ENCODE measurements around the gene GGPS1.

GGPS1 gene

GRCh38 chr1:235291599-235292091 lies 36.7 kb upstream of the GGPS1 start:
- H3K27ac ChIP-seq (ENCODE audit: low read depth, low read length) = no peak overlapping the region
- no peaks in the 10 kb centered on the region for H3K36me3 ChIP-seq (ENCODE audit: control insufficient read depth, insufficient read depth, low read length)
- peaks cover 27% of the 10 kb centered on the region for H3K4me1 ChIP-seq (ENCODE audit: control insufficient read depth, insufficient read depth, low read length)
- no peak overlapping the region for H3K9ac ChIP-seq (ENCODE audit: low read length)
- H3K9me3 ChIP-seq (ENCODE audit: control insufficient read depth, insufficient read depth, low read depth, low read length) = no peaks in the 10 kb centered on the region
- no peaks in the 10 kb centered on the region for H3K27me3 ChIP-seq (ENCODE audit: control insufficient read depth, insufficient read depth, low read length)
- no peak overlapping the region for H3K4me3 ChIP-seq (ENCODE audit: low read depth, low read length)

GRCh38 chr1:235292790-235293189 lies 35.6 kb upstream of the GGPS1 start:
- no peak overlapping the region for H3K4me3 ChIP-seq (ENCODE audit: low read depth, low read length)
- peaks cover 4% of the 10 kb centered on the region; the same call in 1 of the 2 replicates for H3K9me3 ChIP-seq (ENCODE audit: control insufficient read depth, insufficient read depth, low read depth, low read length)
- H3K27me3 ChIP-seq (ENCODE audit: control insufficient read depth, insufficient read depth, low read length) = no peaks in the 10 kb centered on the region
- peaks cover 16% of the 10 kb centered on the region for H3K4me1 ChIP-seq (ENCODE audit: control insufficient read depth, insufficient read depth, low read length)
- no peaks in the 10 kb centered on the region for H3K36me3 ChIP-seq (ENCODE audit: control insufficient read depth, insufficient read depth, low read length)
- no peak overlapping the region for H3K27ac ChIP-seq (ENCODE audit: low read depth, low read length)
- H3K9ac ChIP-seq (ENCODE audit: low read length) = no peak overlapping the region

GRCh38 chr1:235293322-235293942 lies 34.9 kb upstream of the GGPS1 start:
- H3K27me3 ChIP-seq (ENCODE audit: control insufficient read depth, insufficient read depth, low read length) = no peaks in the 10 kb centered on the region
- H3K27ac ChIP-seq (ENCODE audit: low read depth, low read length) = no peak overlapping the region
- H3K9me3 ChIP-seq (ENCODE audit: control insufficient read depth, insufficient read depth, low read depth, low read length) = peaks cover 7% of the 10 kb centered on the region; the same call in 1 of the 2 replicates
- peaks cover 14% of the 10 kb centered on the region for H3K4me1 ChIP-seq (ENCODE audit: control insufficient read depth, insufficient read depth, low read length)
- no peaks in the 10 kb centered on the region for H3K36me3 ChIP-seq (ENCODE audit: control insufficient read depth, insufficient read depth, low read length)
- no peak overlapping the region for H3K9ac ChIP-seq (ENCODE audit: low read length)
- H3K4me3 ChIP-seq (ENCODE audit: low read depth, low read length) = no peak overlapping the region

- Histone ChIP-seq H3K9me3 (ENCODE audit: control insufficient read depth, insufficient read depth, low read depth, low read length) (peaks cover 7% of the 10 kb centered on the region; the same call in 1 of the 2 replicates), H3K27me3 (ENCODE audit: control insufficient read depth, insufficient read depth, low read length) (no peaks in the 10 kb centered on the region), H3K9ac (ENCODE audit: low read length) (no peak overlapping the region), H3K4me3 (ENCODE audit: low read depth, low read length) (no peak overlapping the region), H3K4me1 (ENCODE audit: control insufficient read depth, insufficient read depth, low read length) (peaks cover 14% of the 10 kb centered on the region), H3K27ac (ENCODE audit: low read depth, low read length) (no peak overlapping the region), H3K36me3 (ENCODE audit: control insufficient read depth, insufficient read depth, low read length) (no peaks in the 10 kb centered on the region)
Observed at GRCh38 chr1:235295902-235296350, 32.4 kb upstream of the GGPS1 start.

GRCh38 chr1:235296729-235297128 lies 31.6 kb upstream of the GGPS1 start:
- H3K9me3 ChIP-seq (ENCODE audit: control insufficient read depth, insufficient read depth, low read depth, low read length) = peaks cover 7% of the 10 kb centered on the region; the same call in 1 of the 2 replicates
- no peak overlapping the region for H3K9ac ChIP-seq (ENCODE audit: low read length)
- no peaks in the 10 kb centered on the region for H3K36me3 ChIP-seq (ENCODE audit: control insufficient read depth, insufficient read depth, low read length)
- no peak overlapping the region for H3K27ac ChIP-seq (ENCODE audit: low read depth, low read length)
- peaks cover 14% of the 10 kb centered on the region for H3K4me1 ChIP-seq (ENCODE audit: control insufficient read depth, insufficient read depth, low read length)
- H3K27me3 ChIP-seq (ENCODE audit: control insufficient read depth, insufficient read depth, low read length) = no peaks in the 10 kb centered on the region
- no peak overlapping the region for H3K4me3 ChIP-seq (ENCODE audit: low read depth, low read length)

- Histone ChIP-seq H3K36me3 (ENCODE audit: control insufficient read depth, insufficient read depth, low read length) (no peaks in the 10 kb centered on the region), H3K4me3 (ENCODE audit: low read depth, low read length) (no peak overlapping the region), H3K9ac (ENCODE audit: low read length) (no peak overlapping the region), H3K27ac (ENCODE audit: low read depth, low read length) (no peak overlapping the region), H3K27me3 (ENCODE audit: control insufficient read depth, insufficient read depth, low read length) (no peaks in the 10 kb centered on the region), H3K4me1 (ENCODE audit: control insufficient read depth, insufficient read depth, low read length) (peaks cover 14% of the 10 kb centered on the region), H3K9me3 (ENCODE audit: control insufficient read depth, insufficient read depth, low read depth, low read length) (peaks cover 7% of the 10 kb centered on the region; the same call in 1 of the 2 replicates)
Observed at GRCh38 chr1:235297579-235297978, 30.8 kb upstream of the GGPS1 start.

GRCh38 chr1:235298758-235299157 lies 29.6 kb upstream of the GGPS1 start:
- no peak overlapping the region for H3K27ac ChIP-seq (ENCODE audit: low read depth, low read length)

GRCh38 chr1:235299169-235299858 lies 29.1 kb upstream of the GGPS1 start:
- no peaks in the 10 kb centered on the region for H3K27me3 ChIP-seq (ENCODE audit: control insufficient read depth, insufficient read depth, low read length)
- H3K4me3 ChIP-seq (ENCODE audit: low read depth, low read length) = no peak overlapping the region
- no peak overlapping the region for H3K9ac ChIP-seq (ENCODE audit: low read length)
- peaks cover 4% of the 10 kb centered on the region for H3K4me1 ChIP-seq (ENCODE audit: control insufficient read depth, insufficient read depth, low read length)
- no peak overlapping the region for H3K27ac ChIP-seq (ENCODE audit: low read depth, low read length)
- peaks cover 7% of the 10 kb centered on the region; the same call in 1 of the 2 replicates for H3K9me3 ChIP-seq (ENCODE audit: control insufficient read depth, insufficient read depth, low read depth, low read length)
- no peaks in the 10 kb centered on the region for H3K36me3 ChIP-seq (ENCODE audit: control insufficient read depth, insufficient read depth, low read length)

More at GRCh38 chr1:235298758-235299157, 29.6 kb upstream of the GGPS1 start:
- peaks cover 7% of the 10 kb centered on the region; the same call in 1 of the 2 replicates for H3K9me3 ChIP-seq (ENCODE audit: control insufficient read depth, insufficient read depth, low read depth, low read length)
- H3K4me3 ChIP-seq (ENCODE audit: low read depth, low read length) = no peak overlapping the region
- H3K27me3 ChIP-seq (ENCODE audit: control insufficient read depth, insufficient read depth, low read length) = no peaks in the 10 kb centered on the region
- no peak overlapping the region for H3K9ac ChIP-seq (ENCODE audit: low read length)
- H3K4me1 ChIP-seq (ENCODE audit: control insufficient read depth, insufficient read depth, low read length) = peaks cover 8% of the 10 kb centered on the region
- H3K36me3 ChIP-seq (ENCODE audit: control insufficient read depth, insufficient read depth, low read length) = no peaks in the 10 kb centered on the region

GRCh38 chr1:235302143-235302542 lies 26.2 kb upstream of the GGPS1 start:
- Histone ChIP-seq H3K27ac (ENCODE audit: low read depth, low read length) (no peak overlapping the region), H3K4me1 (ENCODE audit: control insufficient read depth, insufficient read depth, low read length) (no peaks in the 10 kb centered on the region), H3K27me3 (ENCODE audit: control insufficient read depth, insufficient read depth, low read length) (no peaks in the 10 kb centered on the region), H3K4me3 (ENCODE audit: low read depth, low read length) (no peak overlapping the region), H3K36me3 (ENCODE audit: control insufficient read depth, insufficient read depth, low read length) (no peaks in the 10 kb centered on the region), H3K9ac (ENCODE audit: low read length) (no peak overlapping the region), H3K9me3 (ENCODE audit: control insufficient read depth, insufficient read depth, low read depth, low read length) (peaks cover 7% of the 10 kb centered on the region; the same call in 1 of the 2 replicates)

- Histone ChIP-seq H3K9ac (ENCODE audit: low read length) (no peak overlapping the region), H3K4me3 (ENCODE audit: low read depth, low read length) (no peak overlapping the region), H3K9me3 (ENCODE audit: control insufficient read depth, insufficient read depth, low read depth, low read length) (peaks cover 4% of the 10 kb centered on the region; the same call in 1 of the 2 replicates), H3K4me1 (ENCODE audit: control insufficient read depth, insufficient read depth, low read length) (no peaks in the 10 kb centered on the region), H3K36me3 (ENCODE audit: control insufficient read depth, insufficient read depth, low read length) (no peaks in the 10 kb centered on the region), H3K27me3 (ENCODE audit: control insufficient read depth, insufficient read depth, low read length) (no peaks in the 10 kb centered on the region), H3K27ac (ENCODE audit: low read depth, low read length) (no peak overlapping the region)
Observed at GRCh38 chr1:235304549-235305451, 23.6 kb upstream of the GGPS1 start.

Measured in HUES6 (cell line).